DMS 273 (cell line): Measurements from ENCODE around the gene CHRNE.
"Not testable (repeated sequence)": the region's sequence is repeated elsewhere in the genome, so short reads cannot be mapped to it uniquely, and the experiment has no call there.

Experiments
- DNase-seq: peaks from one replicate; lab custom pipeline; 2025; ENCODE audit not compliant: unreplicated experiment; lab: John Stamatoyannopoulos, UW

The CHRNE gene

DNA sequence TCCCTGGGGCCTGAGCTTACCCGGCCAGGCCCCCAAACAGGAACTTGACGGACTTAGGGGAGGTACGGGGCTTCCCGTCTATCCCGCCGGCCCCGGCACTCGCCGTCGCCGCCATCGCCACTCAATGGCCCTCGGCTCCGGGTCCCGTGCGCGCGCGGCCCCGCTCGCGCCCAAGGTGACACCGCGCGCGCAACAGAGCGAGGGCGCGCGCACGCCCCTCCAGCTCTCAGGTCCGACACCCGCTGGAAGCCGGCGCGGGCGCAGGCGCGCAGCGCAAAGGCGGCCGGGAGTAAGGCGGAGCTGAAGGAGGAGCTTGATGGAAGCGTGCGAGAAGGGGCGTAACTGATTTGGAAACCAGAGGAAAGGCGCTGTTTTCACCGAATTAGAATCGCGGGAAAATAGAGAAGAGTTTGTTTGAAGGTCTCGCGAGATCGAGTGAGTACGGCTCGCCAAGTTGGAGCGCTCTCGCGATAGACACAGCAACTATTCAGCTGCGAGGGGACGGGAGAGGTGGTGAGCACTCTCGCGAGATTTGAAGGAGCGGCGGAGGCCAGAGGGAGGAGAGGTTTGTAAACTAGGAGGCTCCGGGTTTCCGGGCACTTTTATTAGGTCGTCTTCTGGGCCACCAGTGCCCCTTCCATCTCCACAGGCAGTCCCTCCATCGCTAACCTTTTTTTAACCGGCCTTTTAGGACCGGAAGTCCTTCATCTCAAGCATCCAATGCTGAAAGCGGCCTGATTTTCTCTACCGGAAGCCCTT, 37.1 kb upstream of the CHRNE start, which contains the start of the genes RNF167 and SLC25A11:
Gene RNF167, plus strand, starts transcription at position 473 of the 759 bp plus-strand sequence. CDS start 642 bp downstream, outside the sequence.
Gene SLC25A11, minus strand, starts transcription at position 251 of the 759 bp plus-strand sequence. Its CDS starts 136 bp downstream, at position 115.
- DNase-seq, result peak; percentile 99

DNA sequence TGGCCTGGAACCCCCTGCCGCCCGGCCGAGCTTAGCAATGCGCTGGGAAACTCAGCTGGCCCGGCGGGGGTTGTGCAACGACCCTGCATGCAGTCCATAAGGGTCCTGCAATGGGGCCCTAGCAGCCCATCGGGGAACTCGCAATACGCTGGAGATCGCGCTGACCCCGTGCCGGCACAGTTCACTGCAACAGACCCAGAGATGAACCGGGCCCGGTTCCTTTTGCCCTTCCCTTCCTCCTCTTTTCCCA, 36.6 kb upstream of the CHRNE start:
- DNase-seq, result no peak

DNA sequence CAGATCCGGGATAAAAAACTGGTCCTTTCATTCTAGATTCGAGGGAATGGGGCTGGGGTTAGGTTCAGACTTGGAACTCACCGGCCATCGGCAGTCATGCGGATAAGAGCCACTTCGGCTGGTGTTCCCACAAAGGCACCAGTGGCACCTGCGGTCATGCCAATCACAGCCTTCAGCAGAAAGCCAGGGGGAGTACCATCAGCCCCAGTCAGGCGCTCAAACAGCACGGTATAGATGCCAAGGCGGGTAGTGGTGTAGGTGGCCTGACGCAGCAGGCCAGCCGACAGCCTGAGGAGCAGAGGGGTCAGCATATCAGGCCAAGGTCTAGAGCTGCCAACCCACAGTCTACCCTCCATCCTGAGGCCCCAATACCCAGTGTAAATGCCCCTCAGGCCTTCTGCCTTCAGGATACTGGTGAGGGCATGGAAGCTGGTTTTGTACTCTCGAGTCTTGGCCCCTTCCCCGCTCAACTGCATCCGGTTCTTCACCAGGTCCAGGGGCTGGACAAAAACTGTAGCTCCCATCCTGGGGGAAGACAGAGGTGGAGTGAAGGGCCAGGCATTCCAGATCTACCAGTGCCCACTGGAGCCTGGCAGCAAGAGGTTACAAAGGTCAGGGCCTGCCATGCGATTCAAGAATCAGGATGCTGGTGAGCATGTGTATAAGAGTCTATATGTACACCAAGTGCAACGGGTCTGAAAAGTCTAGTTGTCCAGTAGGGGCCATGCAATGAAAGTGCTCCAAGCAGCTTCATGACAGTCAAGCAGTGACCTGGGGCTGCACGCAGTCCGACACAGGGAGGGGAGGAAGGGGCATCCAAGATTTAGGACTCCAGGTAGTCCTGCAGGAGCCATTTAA, 36.0 kb upstream of the CHRNE start:
- DNase-seq, result peak; percentile 44

DNA sequence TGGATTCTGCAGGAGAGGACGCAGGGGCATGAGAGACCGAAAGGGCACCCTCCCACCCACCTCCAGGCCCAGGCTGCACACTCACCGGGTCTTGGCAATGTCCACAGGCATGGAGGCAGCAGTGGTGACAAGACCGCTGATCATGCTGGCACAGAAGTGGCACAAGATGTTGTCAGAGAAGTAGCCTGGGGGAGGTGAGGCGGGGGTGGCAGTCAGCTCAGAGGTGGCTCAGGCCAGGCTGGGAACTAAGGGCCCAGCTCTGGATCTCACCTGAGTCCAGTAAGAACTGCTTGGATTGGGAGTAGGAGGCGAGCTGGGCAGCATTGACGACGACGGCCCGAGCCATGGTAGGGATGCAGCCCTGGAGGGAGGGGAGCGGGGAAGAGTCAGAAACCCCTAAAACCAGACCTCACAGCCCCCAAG, 35.2 kb upstream of the CHRNE start:
- no peak for DNase-seq

DNA sequence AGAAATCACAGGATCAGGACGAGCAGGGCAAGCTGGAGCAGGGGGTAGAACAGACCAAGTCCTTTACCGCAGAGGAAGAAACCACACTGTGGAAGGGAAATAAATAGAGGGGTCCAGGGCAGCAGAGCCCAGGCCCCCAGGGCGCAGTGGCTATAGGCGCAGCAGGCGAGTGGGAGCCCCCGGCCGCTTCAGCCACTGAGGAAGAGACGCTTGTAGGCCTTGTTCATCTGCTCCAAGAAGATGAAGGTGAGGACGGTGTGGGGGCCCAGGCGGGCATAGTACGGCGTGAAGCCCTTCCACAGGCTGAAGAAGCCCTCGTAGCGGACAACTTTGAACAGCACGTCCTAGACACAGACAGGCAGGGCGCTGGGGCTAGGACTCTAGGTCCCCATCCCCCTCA, 34.7 kb upstream of the CHRNE start:
- no peak for DNase-seq

DNA sequence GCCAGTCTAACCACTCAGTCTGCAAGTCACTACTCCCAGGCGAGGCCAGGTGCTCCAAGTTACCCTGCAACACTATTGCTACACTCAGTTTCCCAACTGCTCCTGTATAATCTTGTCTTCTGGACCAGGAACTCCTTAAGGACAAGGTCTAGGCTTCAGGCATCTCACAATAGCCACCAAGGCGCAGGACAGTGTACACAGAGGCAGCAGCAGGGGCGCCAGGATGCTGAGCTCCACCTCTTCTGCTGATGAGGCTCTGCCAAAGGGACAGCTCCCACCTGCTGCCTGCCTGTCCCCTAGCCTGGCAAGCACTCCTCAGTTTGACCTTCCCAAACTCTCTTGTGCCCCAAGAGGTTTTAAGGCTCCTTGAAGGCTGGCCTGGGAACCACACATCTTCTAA, 33.5 kb upstream of the CHRNE start:
- no peak for DNase-seq

DNA sequence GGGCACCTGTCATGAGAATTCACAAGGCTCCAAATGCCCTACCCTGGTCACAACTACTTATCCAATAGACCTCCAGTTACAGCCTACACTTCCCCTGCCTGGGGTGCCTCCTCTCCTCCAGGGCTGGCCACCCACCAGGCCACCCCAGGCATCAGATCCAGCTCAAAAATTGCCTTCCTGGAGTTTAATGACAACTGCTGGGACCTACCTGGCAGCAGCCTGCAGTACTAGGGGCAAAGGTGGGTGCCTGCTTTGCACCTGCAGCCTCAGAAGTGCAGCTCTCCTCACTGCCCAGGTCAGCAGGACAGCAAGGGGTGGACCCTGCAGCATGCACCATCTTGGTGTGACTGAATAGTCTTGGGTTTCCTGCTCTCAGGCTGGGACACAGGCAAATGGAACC, 32.8 kb upstream of the CHRNE start:
- DNase-seq, result no peak

DNA sequence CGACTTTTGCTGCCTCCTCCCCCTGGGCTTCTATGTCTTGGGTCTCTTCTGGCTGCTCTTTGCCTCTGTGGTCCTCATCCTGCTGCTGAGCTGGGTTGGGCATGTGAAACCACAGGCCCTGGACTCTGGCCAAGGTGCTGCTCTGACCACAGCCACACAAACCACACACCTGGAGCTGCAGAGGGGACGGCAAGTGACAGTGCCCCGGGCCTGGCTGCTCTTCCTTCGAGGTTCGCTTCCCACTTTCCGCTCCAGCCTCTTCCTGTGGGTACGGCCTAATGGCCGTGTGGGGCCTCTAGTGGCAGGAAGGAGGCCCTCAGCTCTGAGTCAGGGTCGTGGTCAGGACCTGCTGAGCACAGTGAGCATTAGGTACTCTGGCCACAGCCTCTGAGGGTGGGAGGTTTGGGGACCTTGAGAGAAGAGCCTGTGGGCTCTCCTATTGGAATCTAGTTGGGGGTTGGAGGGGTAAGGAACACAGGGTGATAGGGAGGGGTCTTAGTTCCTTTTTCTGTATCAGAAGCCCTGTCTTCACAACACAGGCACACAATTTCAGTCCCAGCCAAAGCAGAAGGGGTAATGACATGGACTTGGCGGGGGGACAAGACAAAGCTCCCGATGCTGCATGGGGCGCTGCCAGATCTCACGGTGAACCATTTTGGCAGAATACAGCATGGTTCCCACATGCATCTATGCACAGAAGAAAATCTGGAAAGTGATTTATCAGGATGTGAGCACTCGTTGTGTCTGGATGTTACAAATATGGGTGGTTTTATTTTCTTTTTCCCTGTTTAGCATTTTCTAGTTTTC, 31.5 kb upstream of the CHRNE start:
- peak; percentile 26 for DNase-seq

DNA sequence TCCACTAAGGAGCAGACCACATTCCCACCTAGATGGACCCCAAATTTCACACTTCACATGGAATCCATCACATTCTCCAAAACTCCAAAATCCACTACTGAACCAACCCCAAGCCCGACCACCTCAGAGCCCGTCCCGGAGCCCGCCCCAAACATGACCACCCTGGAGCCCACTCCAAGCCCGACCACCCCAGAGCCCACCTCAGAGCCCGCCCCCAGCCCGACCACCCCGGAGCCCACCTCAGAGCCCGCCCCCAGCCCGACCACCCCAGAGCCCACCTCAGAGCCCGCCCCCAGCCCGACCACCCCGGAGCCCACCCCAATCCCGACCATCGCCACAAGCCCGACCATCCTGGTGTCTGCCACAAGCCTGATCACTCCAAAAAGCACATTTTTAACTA, 30.7 kb upstream of the CHRNE start:
- no peak for DNase-seq

DNA sequence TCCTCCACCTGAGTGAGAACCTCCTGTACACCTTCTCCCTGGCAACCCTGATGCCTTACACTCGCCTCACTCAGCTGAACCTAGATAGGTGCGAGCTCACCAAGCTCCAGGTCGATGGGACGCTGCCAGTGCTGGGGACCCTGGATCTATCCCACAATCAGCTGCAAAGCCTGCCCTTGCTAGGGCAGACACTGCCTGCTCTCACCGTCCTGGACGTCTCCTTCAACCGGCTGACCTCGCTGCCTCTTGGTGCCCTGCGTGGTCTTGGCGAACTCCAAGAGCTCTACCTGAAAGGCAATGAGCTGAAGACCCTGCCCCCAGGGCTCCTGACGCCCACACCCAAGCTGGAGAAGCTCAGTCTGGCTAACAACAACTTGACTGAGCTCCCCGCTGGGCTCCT, 29.9 kb upstream of the CHRNE start:
- no peak for DNase-seq

DNA sequence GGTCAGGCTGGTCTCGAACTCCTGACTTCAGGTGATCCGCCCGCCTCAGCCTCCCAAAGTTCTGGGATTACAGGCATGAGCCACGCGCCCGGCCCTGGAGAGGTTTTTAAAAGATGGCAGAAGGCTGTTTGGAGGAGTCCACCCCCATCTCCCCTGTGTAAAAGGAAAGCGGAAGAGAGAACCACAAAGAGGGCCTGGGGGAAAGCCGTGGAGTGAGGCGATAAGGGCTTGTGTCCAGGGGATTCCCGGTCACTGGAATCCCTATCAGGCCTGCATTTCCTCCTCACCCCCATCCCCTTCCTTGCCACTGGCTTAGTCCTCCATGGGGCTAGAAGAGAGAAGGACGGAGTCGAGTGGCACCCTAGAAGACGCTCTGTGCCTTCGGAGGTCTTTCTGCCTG, 29.1 kb upstream of the CHRNE start, which contains the start of gene GP1BA:
Gene GP1BA, plus strand, starts transcription at position 315 of the 400 bp plus-strand sequence. CDS start 328 bp downstream, outside the sequence.
- no peak for DNase-seq

DNA sequence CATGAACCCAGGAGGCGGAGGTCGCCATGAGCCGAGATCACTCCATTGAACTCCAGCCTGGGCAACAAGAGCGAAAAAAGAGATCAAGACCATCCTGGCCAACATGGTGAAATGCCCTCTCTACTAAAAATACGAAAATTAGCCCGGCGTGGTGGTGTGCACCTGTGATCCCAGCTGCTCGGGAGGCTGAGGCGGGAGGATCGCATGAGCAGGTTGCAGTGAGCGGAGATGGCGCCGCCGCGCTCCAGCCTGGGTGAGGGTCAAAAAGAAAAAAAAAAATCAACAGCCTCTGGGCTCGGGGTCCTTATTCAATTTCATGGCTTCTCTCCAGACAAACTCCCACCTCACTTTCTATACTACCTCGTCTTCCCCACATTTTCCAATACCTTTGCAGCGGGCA, 26.0 kb upstream of the CHRNE start:
- DNase-seq, result no peak

DNA sequence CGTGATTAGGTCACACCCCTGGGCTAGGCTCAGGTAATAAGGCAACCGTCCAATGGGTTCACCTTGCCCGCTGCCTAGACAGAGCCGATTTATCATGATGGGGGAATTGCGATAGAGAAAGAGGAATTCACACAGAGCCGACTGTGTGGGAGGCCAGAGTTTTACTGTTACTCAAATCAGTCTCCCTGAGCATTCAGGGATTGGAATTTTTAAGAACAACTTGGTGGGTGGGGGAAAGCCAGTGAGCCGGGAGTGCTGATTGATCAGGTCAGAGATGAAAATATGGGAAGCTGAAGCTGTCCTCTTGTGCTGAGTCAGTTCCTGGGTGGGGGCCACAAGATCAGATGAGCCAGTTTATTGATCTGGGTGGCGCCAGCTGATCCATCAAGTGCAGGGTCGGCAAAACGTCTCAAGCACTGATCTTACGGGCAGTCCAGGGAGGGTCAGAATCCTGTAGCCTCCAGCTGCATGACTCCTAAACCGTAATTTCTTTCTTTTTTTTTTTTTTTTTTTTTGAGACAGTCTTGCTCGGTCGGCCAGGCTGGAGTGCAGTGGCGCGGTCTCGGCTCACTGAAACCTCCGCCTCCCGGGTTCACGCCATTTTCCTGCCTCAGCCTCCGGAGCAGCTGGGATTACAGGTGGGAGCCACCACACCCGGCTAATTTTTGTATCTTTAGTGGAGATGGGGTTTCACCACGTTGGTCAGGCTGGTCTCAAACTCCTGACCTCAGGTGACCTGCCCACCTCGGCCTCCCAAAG, 23.9 kb upstream of the CHRNE start:
- DNase-seq, result not testable (repeated sequence)

DNA sequence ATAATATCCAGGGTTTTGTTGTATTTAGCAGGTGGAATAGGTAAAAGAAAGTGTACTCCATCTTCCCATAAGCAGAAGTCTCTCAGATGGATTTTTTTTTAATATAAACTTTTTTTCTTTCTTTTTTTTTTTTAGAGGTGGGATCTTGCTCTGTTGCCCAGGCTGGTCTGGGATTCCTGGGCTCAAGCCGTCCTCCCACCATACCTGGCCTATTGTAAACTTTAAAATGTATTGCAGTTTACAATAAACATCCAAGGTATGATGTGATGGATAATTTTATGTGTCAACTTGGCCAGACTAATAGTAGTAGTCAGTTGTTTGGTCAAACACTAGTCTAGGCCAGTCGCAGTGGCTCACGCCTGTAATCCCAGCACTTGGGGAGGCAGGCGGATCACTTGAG, 18.4 kb upstream of the CHRNE start:
- no peak for DNase-seq

DNA sequence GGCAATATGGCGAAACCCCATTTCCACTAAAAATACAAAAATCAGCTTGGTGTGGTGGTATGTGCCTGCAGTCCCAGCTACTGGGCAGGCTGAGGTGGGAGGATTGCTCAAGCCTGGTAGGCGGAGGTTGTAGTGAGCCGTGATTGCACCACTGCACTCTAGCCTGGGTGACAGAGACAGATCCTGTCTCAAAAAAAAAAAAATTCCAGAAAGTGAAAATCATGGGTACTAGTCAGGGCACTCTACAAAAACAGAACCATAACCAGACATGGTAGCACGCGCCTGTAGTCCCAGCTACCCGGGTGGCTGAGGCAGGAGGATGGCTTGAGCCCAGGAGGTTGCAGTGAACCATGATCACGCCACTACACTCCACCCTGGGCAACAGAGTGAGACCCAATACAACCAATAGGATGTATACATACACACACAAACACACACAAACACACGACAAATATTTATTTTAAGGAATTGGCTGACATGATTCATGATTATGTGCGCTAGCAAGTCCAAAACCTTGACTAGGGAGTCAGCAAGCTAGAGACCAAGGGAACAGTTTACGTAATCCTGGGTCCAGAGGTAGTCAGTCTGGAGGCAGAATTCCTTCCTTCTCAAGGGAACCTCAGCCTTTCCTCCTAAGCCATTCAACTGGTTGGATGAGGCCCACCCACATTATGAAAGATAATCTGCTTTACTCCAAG, 17.6 kb upstream of the CHRNE start:
- no peak for DNase-seq

DNA sequence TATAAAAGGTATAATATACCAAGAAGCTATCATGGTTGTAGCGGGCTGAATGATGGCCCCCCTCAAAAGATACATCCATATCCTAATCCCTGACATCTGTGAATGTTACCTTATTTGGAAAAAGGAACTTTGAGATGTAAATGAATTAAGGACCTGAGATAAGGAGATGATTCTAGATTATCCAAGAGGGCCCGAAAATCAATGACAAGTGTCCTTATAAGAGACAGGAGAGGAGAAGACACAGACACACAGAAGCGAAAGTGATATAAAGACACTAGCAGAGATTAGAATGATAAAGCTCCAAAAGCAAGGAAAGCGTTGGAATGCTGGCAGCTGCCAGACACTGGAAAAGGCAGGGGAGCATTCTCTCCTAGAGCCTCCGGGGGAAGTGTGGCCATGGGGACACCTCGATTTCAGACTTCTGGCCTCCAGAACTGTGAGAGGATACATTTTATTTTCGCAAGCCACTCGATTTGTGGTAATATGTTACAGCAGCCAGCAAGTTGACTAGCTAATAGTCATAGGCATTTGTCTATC, 16.7 kb upstream of the CHRNE start:
- DNase-seq, result no peak

DNA sequence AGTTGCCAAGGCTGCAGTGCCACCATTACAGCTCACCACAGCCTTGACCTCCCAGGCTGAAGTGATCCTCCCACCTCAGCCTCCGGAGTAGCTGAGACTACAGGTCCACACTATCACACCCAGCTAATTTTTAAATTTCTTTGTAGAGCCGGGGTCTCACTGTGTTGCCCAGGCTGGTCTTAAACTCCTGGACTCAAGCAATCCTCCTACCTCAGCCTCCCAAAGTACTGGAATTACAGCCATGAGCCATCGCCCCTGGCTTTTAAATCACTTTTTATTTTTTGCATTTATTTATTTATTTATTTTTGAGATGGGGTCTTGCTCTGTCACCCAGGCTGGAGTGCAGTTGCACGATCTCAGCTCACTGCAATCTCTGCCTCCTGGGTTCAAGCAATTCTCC, 11.7 kb upstream of the CHRNE start:
- not testable (repeated sequence) for DNase-seq

DNA sequence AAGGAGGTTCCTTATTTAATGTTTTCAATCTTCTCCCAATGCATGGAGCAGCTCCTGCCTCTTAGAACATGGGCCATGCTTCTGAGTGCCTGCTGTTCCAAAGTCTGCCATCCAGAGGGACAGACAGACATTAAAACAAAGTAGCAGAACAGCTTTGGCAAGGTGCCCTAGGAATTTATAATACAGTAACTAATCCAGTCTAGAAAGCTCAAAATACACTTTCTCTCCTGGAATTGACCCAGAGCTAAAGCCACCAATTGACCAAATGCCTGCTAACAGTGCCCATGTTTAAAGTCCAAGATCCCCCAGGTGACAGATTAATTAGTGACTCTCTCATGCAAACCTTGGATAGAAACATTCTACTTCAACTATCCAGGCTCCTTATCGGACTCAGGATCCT, 11.1 kb upstream of the CHRNE start:
- DNase-seq, result peak; percentile 45

DNA sequence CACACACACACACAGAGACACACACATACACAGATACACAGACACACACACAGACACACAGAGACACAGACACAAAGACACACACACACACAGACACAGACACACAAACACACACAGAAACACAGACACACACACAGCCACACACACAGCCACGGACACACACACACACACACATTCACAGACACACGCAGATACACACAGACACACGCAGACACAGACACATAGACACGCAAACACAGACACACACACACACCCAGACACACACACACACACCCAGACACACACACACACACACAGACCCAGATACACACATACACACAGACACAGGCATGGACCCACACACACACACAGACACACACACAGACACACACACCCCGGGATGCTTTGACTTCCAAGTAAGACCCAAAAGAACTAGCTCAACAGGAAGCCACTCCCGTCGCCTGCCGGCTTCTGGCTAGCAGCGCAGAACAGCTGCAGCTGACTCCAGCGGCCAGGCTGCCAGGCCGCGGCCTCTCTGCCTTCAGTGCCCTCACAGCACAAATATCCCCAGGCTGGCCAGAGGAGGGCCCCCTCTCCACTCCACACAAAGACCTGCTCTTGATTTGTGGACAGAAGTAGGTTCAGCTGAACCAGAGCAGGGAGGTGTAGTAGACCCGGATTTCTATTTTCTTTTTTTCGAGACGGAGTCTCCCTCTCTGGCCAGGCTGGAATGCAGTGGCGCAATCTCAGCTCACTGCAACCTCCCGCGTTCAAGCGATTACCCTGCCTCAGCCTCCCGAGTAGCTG, 6.0 kb upstream of the CHRNE start:
- peak; percentile 91 for DNase-seq
